Left ventricle myocardium inferior (tissue), 1 donor: ENCODE data around the gene KCNMA1. TPM values are rescaled to one million over a fixed set of nuclear protein-coding genes. Genes with fewer than 3 reads are reported as not detected.

ENCODE experiments used
- DNase-seq: peaks from one replicate; pipeline ENCODE4 v3.0.0-alpha.2; 2020
- H3K27ac ChIP-seq: fragments of 200-600 bp; replicated peaks from 2 replicates; pipeline ENCODE4 v1.8.0; 2021
- H3K27me3 ChIP-seq: fragments of 200-600 bp; 2 replicates; pipeline ENCODE4 v1.8.0; 2021; ENCODE audit warnings: low read depth
- H3K36me3 ChIP-seq: fragments of 200-600 bp; 2 replicates; pipeline ENCODE4 v1.8.0; 2021
- H3K4me1 ChIP-seq: fragments of 200-600 bp; 2 replicates; pipeline ENCODE4 v1.8.0; 2021
- H3K4me3 ChIP-seq: fragments of 200-600 bp; 2 replicates; pipeline ENCODE4 v1.8.0; 2021; ENCODE audit warnings: mild to moderate bottlenecking, moderate library complexity
- H3K9me3 ChIP-seq: fragments of 200-600 bp; replicated peaks from 2 replicates; pipeline ENCODE4 v1.8.0; 2021
- intact Hi-C: fragments of 100-400 bp; cut with micrococcal nuclease; formaldehyde crosslinking; loops from one replicate; pipeline ENCODE4 v1.11.0; 2022
- total RNA-seq: library from RNA; stranded (reverse); fragmentation: NEBNext Ultra II Directional; extraction: Animal tissue kit (Norgen Biotek cat#: 25700); gene quantifications from one replicate; pipeline ENCODE4 v1.2.1, GENCODE V29; 2021
- TF ChIP-seq, protein P1 (sequence below): fragments of 200-600 bp; IDR thresholded peaks from 2 replicates; pipeline ENCODE4 v1.8.0; 2021; ENCODE audit warnings: antibody characterized with exemption, mild to moderate bottlenecking, borderline replicate concordance
- donor health status: DM: no; HTN: yes; CAD: no; lungs with severe emphysema.

The KCNMA1 gene
- total RNA-seq, 1 donor from 2014 or later, result 1.8 TPM

DNA sequence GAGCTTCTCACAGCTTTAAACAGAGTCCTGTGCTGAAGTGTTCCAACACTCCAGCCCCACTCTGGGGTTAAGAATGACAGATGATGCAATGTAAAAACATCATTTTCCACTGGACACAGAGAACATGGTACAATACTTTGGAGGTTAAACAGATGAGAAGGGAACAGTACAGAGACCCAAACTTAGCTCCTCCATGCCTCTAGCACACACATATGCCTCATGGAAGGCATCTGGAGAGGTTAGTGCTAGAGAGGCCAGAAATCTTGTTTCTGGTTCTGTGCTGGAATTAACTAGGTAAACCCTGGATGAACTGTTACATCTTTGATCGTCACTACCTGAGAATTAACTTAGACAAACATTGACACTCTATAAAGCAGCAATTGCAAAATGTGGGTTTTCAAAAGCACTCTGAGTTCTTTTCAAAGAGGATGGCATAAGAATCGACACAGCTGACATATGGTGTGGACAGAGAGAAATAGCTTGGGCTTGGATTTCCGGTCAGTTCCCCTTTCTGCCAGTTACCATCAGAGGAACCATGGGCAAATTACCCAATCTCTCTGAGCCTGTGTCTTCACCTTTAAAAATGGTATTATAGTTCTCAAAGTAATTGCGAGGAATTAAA, 81.9 kb downstream of the KCNMA1 start:
- H3K36me3 ChIP-seq, result no peaks in the 10 kb centered on the region
- no peak overlapping the region for H3K4me3 ChIP-seq
- H3K9me3 ChIP-seq, result no peaks in the 10 kb centered on the region
- no peaks in the 10 kb centered on the region for H3K4me1 ChIP-seq
- peaks cover 24% of the 10 kb centered on the region for H3K27me3 ChIP-seq
- no peak for DNase-seq
- TF ChIP-seq, protein P1, sequence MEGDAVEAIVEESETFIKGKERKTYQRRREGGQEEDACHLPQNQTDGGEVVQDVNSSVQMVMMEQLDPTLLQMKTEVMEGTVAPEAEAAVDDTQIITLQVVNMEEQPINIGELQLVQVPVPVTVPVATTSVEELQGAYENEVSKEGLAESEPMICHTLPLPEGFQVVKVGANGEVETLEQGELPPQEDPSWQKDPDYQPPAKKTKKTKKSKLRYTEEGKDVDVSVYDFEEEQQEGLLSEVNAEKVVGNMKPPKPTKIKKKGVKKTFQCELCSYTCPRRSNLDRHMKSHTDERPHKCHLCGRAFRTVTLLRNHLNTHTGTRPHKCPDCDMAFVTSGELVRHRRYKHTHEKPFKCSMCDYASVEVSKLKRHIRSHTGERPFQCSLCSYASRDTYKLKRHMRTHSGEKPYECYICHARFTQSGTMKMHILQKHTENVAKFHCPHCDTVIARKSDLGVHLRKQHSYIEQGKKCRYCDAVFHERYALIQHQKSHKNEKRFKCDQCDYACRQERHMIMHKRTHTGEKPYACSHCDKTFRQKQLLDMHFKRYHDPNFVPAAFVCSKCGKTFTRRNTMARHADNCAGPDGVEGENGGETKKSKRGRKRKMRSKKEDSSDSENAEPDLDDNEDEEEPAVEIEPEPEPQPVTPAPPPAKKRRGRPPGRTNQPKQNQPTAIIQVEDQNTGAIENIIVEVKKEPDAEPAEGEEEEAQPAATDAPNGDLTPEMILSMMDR, result no peak
- intact Hi-C loops, result no loop called here
- peak overlapping the region; percentile 60 for H3K27ac ChIP-seq

DNA sequence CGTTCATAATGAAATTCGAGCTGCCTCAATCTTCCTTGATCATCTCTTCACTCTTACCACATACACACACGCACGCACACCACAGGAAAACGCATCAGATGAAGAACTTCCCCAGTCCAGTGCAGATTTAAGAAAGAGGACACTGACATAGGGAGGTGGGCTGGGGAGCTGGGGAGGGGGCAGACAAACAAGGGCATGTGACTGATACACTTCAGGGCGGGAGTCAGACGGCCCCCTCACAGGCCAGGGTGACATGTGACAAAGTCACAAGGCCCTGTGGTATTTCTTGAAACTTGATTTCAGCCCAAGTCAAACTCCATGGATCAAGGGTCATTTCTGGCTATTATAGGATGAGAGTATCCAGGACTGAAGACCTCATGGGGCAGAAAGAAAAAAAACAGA, 82.6 kb downstream of the KCNMA1 start:
- H3K4me3 ChIP-seq, result no peak overlapping the region
- no peaks in the 10 kb centered on the region for H3K9me3 ChIP-seq
- peak overlapping the region; percentile 60 for H3K27ac ChIP-seq
- no peaks in the 10 kb centered on the region for H3K4me1 ChIP-seq
- intact Hi-C loops, result no loop called here
- no peaks in the 10 kb centered on the region for H3K36me3 ChIP-seq
- peaks cover 25% of the 10 kb centered on the region for H3K27me3 ChIP-seq
- TF ChIP-seq, protein P1, result no peak
- no peak for DNase-seq

GRCh38 chr10:77553966-77554365, 83.6 kb downstream of the KCNMA1 start:
- intact Hi-C loops, result no loop called here
- no peaks in the 10 kb centered on the region for H3K4me1 ChIP-seq
- H3K27ac ChIP-seq, result peak overlapping the region; percentile 60
- TF ChIP-seq, protein P1, result no peak
- H3K36me3 ChIP-seq, result no peaks in the 10 kb centered on the region
- DNase-seq, result no peak
- no peaks in the 10 kb centered on the region for H3K9me3 ChIP-seq
- H3K4me3 ChIP-seq, result no peak overlapping the region
- peaks cover 25% of the 10 kb centered on the region for H3K27me3 ChIP-seq

GRCh38 chr10:77553311-77553710, 84.3 kb downstream of the KCNMA1 start:
- no peak overlapping the region for H3K4me3 ChIP-seq
- no peaks in the 10 kb centered on the region for H3K4me1 ChIP-seq
- TF ChIP-seq, protein P1, result no peak
- H3K36me3 ChIP-seq, result no peaks in the 10 kb centered on the region
- intact Hi-C loops, result no loop called here
- no peak for DNase-seq
- peak overlapping the region; percentile 60 for H3K27ac ChIP-seq
- H3K27me3 ChIP-seq, result peaks cover 26% of the 10 kb centered on the region
- H3K9me3 ChIP-seq, result no peaks in the 10 kb centered on the region

DNA sequence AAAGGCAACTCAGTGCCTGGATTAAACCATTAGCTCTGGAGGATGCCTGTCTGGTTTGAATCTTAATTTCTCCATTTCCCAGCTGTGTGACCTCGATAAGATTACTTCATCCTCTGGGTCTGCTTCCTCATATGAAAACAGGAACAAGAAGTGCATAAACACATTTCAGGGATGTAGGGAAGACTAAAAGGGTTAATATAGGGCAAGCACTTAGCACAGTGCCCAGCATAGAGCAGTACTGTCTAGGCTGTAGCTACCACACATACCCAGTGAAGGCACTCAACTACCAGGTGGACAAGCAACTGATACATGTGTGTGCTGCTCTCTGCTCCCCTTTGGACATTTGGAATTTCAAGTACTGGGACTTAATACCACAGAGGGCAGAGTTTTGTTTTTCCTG, 85.4 kb downstream of the KCNMA1 start:
- Histone ChIP-seq H3K36me3 (no peaks in the 10 kb centered on the region), H3K9me3 (no peaks in the 10 kb centered on the region), H3K4me1 (no peaks in the 10 kb centered on the region), H3K4me3 (no peak overlapping the region), H3K27ac (peak overlapping the region; percentile 44), H3K27me3 (peaks cover 32% of the 10 kb centered on the region)
- intact Hi-C loops, result no loop called here
- TF ChIP-seq, protein P1, result no peak
- DNase-seq, result no peak
